Measurements from ENCODE around the gene COL8A2.
"Not testable (repeated sequence)": the region's sequence is repeated elsewhere in the genome, so short reads cannot be mapped to it uniquely, and the experiment has no call there.

Gene COL8A2

GRCh38 chr1:36125129-36125991 is at the start of gene COL8A2:
COL8A2 (minus strand) TSS chr1:36125222; CDS start chr1:36100242, 24,980 bp downstream.
- DNase-seq = no peak

DNA sequence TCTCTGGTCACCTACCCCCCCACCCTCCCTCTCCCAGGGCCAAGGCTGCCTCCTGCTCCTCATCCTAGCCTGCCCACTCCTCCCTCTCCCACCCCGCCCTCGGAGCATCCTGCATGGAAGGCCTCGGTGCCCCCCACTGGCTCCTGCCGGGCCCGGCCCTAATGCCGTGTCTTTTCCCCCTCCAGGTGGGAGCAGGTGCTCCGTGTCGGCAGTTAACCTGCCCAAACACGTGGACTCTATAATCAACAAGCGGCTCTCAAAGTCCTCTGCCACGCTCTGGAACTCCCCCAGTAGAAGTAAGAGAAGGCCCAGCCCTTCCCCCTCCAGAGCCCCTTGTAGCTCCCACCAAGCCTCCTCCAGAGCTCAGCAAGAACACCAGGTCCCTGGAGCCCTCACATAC is 49.7 kb upstream of the COL8A2 start:
- DNase-seq = no peak

DNA sequence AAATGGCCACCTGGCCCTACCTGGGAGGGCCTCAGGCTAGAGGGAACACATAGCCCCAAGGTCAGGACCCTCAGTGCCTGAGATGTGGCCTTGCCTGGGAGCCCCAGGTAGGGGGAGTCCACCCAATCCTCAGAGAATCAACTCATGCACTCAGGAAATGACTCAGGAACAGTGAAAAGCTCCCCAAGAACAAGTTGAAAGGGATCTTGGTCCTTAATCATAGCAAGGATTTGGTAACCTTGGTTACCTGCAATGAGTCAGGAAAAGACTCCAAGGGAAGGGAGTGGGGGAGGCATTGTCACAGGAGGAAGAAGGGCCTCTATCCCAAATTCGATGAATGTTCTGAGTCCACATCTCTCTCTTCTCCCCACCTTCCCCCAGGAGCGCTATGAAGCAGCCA is 48.0 kb upstream of the COL8A2 start:
- DNase-seq = no peak

DNA sequence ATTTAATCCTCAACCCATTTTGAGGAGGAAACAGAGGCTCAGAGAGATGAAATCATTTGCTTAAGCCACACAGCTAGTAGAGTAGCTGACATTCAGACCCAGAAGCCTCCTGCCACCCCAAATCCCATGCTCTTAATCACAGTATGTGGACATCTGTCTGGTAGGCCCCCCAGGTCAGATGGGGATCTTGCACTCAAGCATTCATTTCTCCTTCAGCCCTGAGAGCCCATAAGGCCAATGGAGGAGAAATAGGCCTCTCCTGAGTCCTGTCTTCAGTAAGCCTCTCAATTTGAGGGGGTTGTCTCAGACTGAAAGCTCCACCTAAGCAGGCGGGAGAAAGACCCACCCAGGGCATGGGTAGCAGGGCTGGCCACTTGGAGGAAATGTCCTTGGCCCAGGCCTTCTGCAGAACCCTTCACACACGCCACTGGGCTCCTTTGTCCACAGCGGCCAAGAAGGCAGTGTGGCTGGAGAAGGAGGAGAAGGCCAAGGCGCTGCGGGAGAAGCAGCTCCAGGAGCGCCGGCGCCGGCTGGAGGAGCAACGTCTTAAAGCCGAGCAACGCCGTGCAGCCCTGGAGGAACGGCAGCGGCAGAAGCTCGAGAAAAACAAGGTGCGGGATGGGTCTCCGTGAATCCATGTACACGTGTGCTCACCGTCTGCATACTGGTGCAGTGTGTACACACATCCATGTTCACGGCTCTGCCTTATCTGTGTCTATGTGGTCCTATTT is 47.2 kb upstream of the COL8A2 start:
- no peak for DNase-seq

DNA sequence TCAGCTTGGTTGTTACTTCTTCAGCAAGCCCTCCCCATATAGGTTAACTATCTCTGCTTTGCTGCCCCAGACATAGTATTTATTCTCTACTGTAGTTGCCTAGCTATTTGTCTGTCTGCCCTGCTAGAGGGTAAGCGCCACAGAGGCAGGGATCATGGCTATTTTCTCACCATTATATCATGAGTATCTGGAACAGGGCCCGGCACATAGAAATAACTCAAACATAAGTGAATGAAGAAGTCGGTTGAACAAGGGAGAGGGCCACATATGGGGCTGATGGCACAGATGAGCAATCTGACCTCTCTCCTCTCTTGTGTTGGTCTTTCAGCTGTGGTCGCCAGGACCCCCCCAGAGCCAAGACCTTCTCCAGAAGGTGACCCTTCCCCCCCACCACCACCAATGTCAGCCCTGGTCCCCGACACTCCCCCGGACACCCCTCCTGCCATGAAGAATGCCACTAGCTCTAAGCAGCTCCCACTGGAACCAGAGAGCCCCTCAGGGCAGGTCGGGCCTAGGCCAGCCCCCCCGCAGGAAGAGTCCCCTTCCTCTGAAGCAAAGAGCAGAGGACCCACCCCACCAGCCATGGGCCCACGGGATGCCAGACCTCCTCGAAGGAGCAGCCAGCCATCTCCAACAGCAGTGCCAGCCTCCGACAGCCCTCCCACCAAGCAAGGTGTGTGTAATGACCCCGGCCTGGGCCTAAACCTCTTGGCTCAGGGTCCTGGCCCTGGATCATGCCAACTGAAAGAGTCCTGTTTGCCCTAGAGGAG is 45.8 kb upstream of the COL8A2 start:
- no peak for DNase-seq

DNA sequence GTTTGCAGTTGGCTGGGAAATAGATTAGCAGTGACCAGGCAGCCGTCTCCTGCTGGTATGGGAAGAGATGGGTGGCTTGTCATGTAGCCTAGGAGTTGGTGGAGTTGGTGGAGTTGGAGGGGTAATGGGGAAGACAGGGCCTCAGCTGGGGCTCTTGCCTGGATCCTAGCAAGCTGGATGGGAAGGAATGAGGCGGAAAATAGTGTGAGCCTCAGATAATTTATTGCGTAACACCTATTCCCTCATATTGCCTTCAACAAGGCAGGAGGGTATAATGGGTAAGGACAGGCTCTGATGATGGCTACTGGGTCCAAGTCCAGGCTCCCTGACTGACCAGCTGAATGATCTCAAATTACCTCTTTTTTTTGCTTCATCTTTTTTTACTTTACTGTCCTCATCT is 43.5 kb upstream of the COL8A2 start:
- no peak for DNase-seq

- DNase-seq = no peak
Observed at GRCh38 chr1:36166938-36167905, 42.2 kb upstream of the COL8A2 start.

- no peak for DNase-seq
Observed at GRCh38 chr1:36166136-36166535, 41.1 kb upstream of the COL8A2 start.

- DNase-seq = no peak
Observed at GRCh38 chr1:36165145-36165544, 40.1 kb upstream of the COL8A2 start.

GRCh38 chr1:36164361-36164760 is 39.3 kb upstream of the COL8A2 start:
- DNase-seq = no peak

GRCh38 chr1:36163426-36163825 is 38.4 kb upstream of the COL8A2 start:
- no peak for DNase-seq

DNA sequence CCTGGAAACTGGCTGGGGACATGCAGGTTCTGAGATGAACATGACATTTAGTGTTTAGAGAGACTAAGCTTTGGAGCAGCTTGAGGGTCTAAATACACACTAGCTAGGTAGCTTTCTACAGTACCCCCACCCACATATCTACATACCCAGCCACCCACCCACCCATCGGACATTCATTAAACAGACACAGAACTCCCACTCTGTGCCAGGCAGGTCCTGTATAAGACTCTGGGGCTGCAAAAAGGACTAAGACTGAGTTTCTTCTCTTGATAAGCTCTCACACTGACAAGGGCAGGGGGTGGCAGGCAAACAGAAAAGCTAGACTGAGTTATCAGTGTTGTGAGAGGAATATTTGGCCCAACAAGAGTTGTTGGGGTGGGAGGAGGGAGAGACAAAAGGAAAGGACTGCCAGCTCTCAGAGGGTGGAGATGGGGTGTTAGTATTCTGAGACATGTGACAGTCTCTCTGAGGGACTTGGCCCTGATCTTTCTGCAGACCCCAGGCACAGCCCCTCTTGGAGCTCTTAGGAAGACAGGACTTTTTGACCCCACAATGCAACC is 37.7 kb upstream of the COL8A2 start:
- DNase-seq = no peak

- DNase-seq = peak; percentile 60
Observed at GRCh38 chr1:36161641-36162531, 36.9 kb upstream of the COL8A2 start.

DNA sequence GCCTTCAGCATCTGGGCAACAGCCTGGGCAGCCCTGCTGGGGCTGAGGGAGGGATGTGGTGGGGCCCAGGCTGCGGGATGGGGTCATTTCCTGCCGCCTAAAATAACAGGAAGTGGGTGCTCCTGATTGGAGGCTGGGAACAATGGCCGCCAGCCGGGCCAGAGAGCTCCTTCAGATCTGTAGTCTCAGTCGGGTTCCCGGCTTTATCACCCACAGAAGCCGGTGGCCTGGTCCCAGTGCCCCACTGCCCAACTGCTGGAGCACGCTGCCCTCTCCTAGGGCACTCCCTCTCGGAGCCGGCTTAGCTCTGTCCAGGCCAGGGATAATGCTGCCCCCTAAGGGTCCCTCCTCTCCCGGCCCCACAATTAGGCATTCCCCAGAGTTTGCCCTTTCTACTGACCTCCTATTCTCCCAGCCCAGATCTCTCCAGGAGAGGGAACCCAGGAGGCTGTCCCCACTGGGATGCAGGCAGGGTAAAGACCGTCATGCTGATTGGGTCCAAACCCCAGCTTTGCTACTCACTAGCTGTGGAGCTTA is 36.0 kb upstream of the COL8A2 start:
- DNase-seq = peak; percentile 85

- peak; percentile 13 for DNase-seq
Observed at GRCh38 chr1:36160388-36160948, 35.4 kb upstream of the COL8A2 start.

GRCh38 chr1:36159614-36160387 is 34.8 kb upstream of the COL8A2 start:
- no peak for DNase-seq

- DNase-seq = not testable (repeated sequence)
Observed at GRCh38 chr1:36158827-36159252, 33.8 kb upstream of the COL8A2 start.

DNA sequence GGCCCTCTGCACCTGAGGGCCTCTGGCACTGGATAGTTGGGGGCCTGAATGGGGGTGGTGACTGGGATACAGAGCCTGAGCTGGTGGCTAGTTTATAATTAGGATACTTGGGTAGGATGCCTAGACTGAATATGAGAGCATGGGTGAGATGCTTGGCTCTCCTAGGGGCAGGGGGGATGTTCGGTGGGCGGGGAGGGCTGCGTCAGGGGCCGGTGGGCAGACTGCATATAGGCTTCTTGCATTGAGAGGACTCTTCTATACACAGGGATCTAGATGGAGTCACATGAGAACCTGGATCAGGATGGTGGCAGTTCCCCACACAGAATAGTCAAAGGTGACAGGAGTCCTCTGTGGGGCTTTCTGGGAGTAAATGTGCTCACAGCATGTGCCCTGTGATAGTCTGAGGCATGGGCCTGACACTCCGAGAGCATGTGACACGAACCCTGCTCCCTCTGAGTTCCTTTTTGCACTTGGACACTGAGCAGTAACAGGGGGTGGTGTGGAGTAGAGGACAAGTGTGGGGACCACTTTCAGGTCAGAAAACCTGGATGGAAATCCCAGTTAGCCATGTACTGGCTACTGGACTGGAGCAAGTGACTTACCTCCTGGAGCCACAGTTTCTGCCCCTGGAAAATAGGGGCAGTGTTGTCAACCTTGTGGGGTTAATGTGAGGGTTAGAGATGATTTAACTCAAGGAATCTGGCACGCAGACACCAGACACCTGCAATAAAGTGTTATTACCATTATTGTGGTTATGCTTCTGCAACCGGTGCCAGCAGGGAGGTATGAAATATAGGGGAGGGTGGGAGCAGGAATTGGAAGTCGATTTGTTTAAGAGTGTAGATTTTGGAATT is 33.2 kb upstream of the COL8A2 start:
- no peak for DNase-seq
